Activated T-cell treated with anti-CD3 and anti-CD28 coated beads, Interleukin-2, amount 50 U/mL, for 24 hours (primary cell): ENCODE data around the gene CENPP.

ENCODE experiments used
- DNase-seq: peaks from one replicate; pipeline ENCODE4 v3.0.0-alpha.2; 2020
- H3K27ac Mint-ChIP-seq: 2 replicates; pipeline ENCODE4 v1.8.0; 2020; ENCODE audit warnings: mild to moderate bottlenecking, mixed read lengths
- H3K27me3 Mint-ChIP-seq: 2 replicates; pipeline ENCODE4 v1.8.0; 2020; ENCODE audit warnings: mixed read lengths
- H3K36me3 Mint-ChIP-seq: 2 replicates; pipeline ENCODE4 v1.8.0; 2020; ENCODE audit warnings: low read depth, mixed read lengths
- H3K4me1 Mint-ChIP-seq: 2 replicates; pipeline ENCODE4 v1.8.0; 2020; ENCODE audit warnings: low read depth, mixed read lengths
- H3K4me3 Mint-ChIP-seq: 2 replicates; pipeline ENCODE4 v1.8.0; 2020; ENCODE audit warnings: mild to moderate bottlenecking, moderate library complexity, mixed read lengths
- H3K9me3 Mint-ChIP-seq: 2 replicates; pipeline ENCODE4 v1.8.0; 2020; ENCODE audit warnings: mixed read lengths

CENPP gene

GRCh38 chr9:92333282-92333634 lies 7.5 kb downstream of the CENPP start:
- H3K4me1 Mint-ChIP-seq, result peaks cover 9% of the 10 kb centered on the region
- no peaks in the 10 kb centered on the region for H3K9me3 Mint-ChIP-seq
- H3K27ac Mint-ChIP-seq, result no peak overlapping the region
- H3K27me3 Mint-ChIP-seq, result no peaks in the 10 kb centered on the region
- DNase-seq, result no peak
- H3K4me3 Mint-ChIP-seq, result no peak overlapping the region
- peaks cover 59% of the 10 kb centered on the region for H3K36me3 Mint-ChIP-seq

DNA sequence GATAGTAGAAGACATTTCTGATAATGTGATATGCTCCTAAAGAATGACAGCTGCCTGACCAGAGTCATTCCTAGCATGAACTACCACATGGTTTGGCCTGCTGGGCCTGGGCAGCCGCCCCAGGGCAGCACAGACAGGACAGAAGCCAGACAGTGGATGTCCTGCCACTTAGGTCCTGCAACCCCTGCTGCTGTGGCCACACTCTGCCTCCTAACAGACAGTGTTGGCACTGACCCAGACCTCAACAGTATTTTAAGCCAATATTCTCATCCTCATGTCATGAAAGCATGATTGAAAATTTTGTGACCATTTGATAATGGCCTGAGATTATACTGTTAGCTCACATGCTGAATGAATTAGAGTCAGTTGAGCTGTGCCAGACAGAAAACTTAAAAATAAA lies 15.8 kb downstream of the CENPP start:
- no peak overlapping the region for H3K4me3 Mint-ChIP-seq
- no peak overlapping the region for H3K27ac Mint-ChIP-seq
- no peaks in the 10 kb centered on the region for H3K4me1 Mint-ChIP-seq
- H3K27me3 Mint-ChIP-seq, result no peaks in the 10 kb centered on the region
- peaks cover 7% of the 10 kb centered on the region for H3K9me3 Mint-ChIP-seq
- no peak for DNase-seq
- H3K36me3 Mint-ChIP-seq, result peaks cover 73% of the 10 kb centered on the region

DNA sequence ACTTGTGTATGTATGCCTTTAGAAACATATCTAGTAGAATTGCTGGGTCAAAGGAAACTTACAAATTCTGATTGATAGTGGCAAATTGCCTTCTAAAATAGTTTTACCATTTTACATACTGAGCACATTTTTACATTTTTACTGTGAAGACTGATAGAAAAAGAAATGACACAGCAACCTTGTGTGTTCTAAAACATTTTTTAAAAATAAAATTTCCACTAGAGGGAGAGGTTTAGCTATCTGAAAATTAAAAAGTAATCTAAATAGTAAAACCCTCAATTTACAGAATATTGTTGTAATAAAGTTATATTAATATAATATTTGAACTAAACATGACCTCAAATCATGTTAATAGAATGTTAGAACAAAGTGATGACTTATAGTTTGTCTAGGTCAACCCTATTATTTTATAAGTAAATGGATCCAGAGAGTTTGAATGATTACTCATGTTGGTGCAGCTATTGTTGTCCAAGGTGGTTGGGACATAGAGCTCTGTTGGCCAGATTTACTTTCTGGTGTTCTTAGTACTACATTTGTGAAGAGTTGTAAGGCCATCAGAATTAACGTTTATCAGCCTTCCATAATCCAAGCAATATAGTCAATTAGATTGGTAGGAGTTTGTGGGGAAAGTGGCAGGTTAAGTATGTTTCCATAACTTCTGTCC lies 17.2 kb downstream of the CENPP start:
- peaks cover 7% of the 10 kb centered on the region for H3K9me3 Mint-ChIP-seq
- no peak overlapping the region for H3K4me3 Mint-ChIP-seq
- peaks cover 71% of the 10 kb centered on the region for H3K36me3 Mint-ChIP-seq
- H3K27ac Mint-ChIP-seq, result no peak overlapping the region
- H3K27me3 Mint-ChIP-seq, result no peaks in the 10 kb centered on the region
- DNase-seq, result no peak
- no peaks in the 10 kb centered on the region for H3K4me1 Mint-ChIP-seq

DNA sequence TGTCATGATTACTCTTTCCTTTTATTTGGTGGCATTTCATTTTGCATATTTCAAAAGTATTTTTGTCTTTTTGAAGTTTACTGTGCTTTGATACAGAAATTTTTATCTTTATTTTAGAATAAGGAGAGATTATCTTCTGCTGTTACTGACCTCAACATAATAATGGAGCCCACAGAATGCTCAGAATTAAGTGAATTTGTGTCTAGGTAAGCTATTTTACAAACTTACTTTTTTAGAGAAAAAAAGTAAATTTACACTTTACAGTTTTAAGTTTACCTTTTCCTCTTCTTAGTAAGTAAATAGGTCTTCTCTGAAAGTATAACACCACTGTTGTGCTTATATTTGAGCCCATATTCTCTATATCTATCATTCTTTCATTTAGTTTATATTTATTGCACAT lies 19.8 kb downstream of the CENPP start:
- Mint-ChIP-seq H3K4me3 (no peak overlapping the region), H3K27ac (no peak overlapping the region), H3K27me3 (no peaks in the 10 kb centered on the region), H3K4me1 (peaks cover under 1% of the 10 kb centered on the region), H3K36me3 (peaks cover 65% of the 10 kb centered on the region), H3K9me3 (peaks cover 6% of the 10 kb centered on the region)
- no peak for DNase-seq

DNA sequence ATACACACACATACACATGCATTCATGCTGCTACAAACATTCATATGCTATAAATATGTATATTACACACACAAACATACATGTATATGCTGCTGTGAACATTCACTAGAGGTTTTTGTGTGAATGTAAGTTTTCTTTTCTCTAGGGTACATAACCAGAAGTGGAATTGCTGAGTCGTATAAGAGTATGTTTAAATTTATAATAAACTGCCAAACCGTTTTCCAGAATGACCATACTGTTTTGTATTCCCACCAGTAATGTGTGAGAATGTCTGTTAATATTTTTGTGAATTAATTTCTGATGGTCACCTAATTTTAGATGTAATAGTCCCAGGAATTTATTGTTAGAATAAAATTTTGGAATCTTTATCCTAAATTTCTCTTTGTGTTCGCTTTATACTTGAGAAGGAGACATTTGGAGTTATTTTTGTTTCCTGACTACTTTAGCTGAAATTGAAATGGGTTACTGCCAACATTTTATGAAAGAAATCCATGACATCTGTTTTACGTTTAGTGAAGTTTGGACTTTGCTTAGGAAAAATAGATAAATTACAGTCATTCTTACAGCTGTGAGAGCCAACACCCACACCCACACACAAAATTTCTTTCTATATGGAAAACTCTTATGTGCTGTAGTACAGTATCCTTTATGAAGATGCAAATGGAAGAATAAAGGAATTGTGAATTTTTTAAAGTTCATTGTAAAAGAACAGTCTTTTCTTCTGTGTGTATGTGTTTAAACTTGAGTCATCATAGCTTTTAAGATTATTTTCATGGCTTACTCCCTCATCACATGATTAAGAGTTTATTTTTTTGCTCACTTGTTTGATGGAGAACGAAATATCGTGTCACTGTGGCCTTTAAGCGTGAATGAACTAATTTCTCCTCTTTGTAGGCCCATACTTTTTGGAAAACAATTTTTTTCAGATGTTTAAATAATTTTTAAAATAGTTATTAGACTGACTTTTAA lies 24.3 kb downstream of the CENPP start:
- DNase-seq, result no peak
- H3K36me3 Mint-ChIP-seq, result peaks cover 76% of the 10 kb centered on the region
- H3K4me3 Mint-ChIP-seq, result no peak overlapping the region
- H3K27me3 Mint-ChIP-seq, result no peaks in the 10 kb centered on the region
- no peak overlapping the region for H3K27ac Mint-ChIP-seq
- H3K9me3 Mint-ChIP-seq, result peaks cover 5% of the 10 kb centered on the region
- peaks cover 4% of the 10 kb centered on the region for H3K4me1 Mint-ChIP-seq

DNA sequence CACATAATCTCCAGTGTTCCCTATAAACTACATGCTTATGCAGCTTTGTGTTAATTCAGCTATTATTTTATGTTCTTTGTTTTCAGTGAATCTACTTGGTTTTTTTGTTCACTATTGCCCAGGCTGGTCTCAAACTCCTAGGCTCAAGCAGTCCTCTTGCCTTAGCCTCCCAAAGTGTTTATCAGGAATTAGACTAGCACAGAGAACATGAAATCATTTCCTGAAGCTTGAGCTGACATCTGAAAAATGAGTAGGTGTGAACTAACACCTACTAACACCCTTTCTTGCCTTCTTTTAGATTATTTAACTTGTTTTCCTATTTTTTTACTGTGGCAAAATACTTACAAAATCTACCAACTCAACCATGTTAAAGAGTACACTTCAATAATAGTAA lies 25.0 kb downstream of the CENPP start:
- Mint-ChIP-seq H3K4me3 (no peak overlapping the region), H3K36me3 (peaks cover 78% of the 10 kb centered on the region), H3K27me3 (no peaks in the 10 kb centered on the region), H3K9me3 (peaks cover 5% of the 10 kb centered on the region), H3K27ac (no peak overlapping the region), H3K4me1 (peaks cover 4% of the 10 kb centered on the region)
- DNase-seq, result no peak

DNA sequence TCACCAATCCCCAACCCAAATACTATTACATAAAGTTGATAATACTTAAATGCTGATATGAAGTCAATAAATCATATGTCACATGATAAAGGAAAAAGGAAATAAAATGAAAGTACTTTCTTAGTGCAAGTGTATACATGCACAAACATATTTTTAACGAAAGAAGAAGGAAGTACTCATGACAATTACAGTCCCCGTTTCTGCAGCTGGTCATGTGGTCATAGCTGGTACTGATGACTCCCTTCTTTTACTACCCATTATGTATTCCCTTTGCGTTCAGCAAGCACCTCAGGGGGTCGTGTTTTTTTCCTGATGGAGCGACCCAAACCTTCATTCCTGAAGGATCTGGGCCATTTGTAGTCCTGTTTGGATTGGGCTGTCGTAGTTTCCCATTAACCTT lies 27.3 kb downstream of the CENPP start:
- no peaks in the 10 kb centered on the region for H3K27me3 Mint-ChIP-seq
- peaks cover 80% of the 10 kb centered on the region for H3K36me3 Mint-ChIP-seq
- H3K27ac Mint-ChIP-seq, result no peak overlapping the region
- no peak for DNase-seq
- peaks cover 4% of the 10 kb centered on the region for H3K4me1 Mint-ChIP-seq
- no peak overlapping the region for H3K4me3 Mint-ChIP-seq
- peaks cover 15% of the 10 kb centered on the region for H3K9me3 Mint-ChIP-seq

GRCh38 chr9:92359394-92359995 lies 33.7 kb downstream of the CENPP start:
- peaks cover 49% of the 10 kb centered on the region for H3K36me3 Mint-ChIP-seq
- H3K4me1 Mint-ChIP-seq, result no peaks in the 10 kb centered on the region
- H3K4me3 Mint-ChIP-seq, result no peak overlapping the region
- no peak for DNase-seq
- no peaks in the 10 kb centered on the region for H3K27me3 Mint-ChIP-seq
- H3K27ac Mint-ChIP-seq, result no peak overlapping the region
- H3K9me3 Mint-ChIP-seq, result peaks cover 18% of the 10 kb centered on the region

- no peak for DNase-seq
- peaks cover 50% of the 10 kb centered on the region for H3K36me3 Mint-ChIP-seq
- no peaks in the 10 kb centered on the region for H3K4me1 Mint-ChIP-seq
- no peaks in the 10 kb centered on the region for H3K27me3 Mint-ChIP-seq
- H3K27ac Mint-ChIP-seq, result no peak overlapping the region
- no peak overlapping the region for H3K4me3 Mint-ChIP-seq
- H3K9me3 Mint-ChIP-seq, result peaks cover 14% of the 10 kb centered on the region
Measured at GRCh38 chr9:92360083-92360482, 34.3 kb downstream of the CENPP start.

GRCh38 chr9:92369075-92369474 lies 43.3 kb downstream of the CENPP start:
- Mint-ChIP-seq H3K36me3 (peaks cover 51% of the 10 kb centered on the region), H3K4me3 (no peak overlapping the region), H3K27ac (no peak overlapping the region), H3K9me3 (peaks cover 19% of the 10 kb centered on the region), H3K27me3 (no peaks in the 10 kb centered on the region), H3K4me1 (no peaks in the 10 kb centered on the region)
- no peak for DNase-seq

DNA sequence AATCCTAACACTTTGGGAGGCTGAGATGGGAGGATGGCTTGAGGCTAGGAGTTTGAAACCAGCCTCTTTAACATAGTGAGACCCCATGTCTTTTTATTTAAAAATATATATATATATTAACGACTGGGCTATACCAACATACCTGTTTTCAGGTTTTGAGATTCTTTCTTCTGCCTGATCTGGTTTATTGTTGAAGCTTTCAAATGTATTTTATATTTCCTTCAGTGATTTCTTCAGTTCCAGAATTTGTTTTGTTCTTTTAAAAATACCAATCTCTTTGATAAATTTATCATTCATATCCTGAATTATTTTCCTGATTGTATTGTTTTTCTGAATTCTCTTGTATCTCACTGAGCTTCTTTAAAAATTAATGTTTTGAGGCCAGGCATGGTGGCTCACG lies 47.4 kb downstream of the CENPP start:
- Mint-ChIP-seq H3K36me3 (peaks cover 45% of the 10 kb centered on the region), H3K27me3 (no peaks in the 10 kb centered on the region), H3K4me1 (peaks cover 4% of the 10 kb centered on the region), H3K27ac (no peak overlapping the region), H3K4me3 (no peak overlapping the region), H3K9me3 (peaks cover 33% of the 10 kb centered on the region)
- no peak for DNase-seq

- Mint-ChIP-seq H3K4me3 (no peak overlapping the region), H3K4me1 (peaks cover 22% of the 10 kb centered on the region), H3K9me3 (peaks cover 22% of the 10 kb centered on the region), H3K36me3 (peaks cover 53% of the 10 kb centered on the region), H3K27me3 (no peaks in the 10 kb centered on the region), H3K27ac (no peak overlapping the region)
- DNase-seq, result no peak
Measured at GRCh38 chr9:92377876-92378275, 52.1 kb downstream of the CENPP start.

DNA sequence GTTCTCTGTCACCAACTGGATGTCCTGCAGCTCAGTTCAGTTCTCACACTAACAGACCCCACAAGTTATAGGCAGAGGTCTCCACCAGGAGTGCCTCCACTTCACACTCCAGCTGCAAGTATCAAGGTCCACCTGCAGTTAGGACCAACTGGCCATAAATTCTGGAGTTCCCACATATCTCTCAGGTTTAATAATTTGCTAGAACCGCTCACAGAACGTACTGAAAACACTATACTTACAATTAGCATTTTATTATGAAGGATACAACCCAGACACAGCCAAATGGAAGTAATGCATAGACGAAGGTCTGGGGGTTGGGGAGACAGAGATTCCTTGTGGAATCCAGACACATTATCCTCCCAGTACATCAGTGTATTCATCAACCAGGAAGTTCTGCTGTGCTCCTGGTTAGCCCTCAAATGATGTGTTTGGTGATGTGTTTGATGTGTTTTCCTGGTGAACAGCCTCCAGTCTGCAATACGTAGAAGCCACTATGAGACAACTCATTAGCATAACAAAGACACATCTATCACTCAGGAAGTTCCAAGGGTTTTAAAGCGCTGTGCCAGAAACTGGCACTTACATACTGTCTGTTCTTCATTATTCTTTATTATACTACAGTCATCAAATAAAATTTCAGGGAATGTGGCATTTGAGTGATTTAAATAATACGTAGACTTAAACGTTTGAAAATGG lies 53.3 kb downstream of the CENPP start:
- H3K36me3 Mint-ChIP-seq, result peaks cover 48% of the 10 kb centered on the region
- H3K4me3 Mint-ChIP-seq, result no peak overlapping the region
- peaks cover 15% of the 10 kb centered on the region for H3K9me3 Mint-ChIP-seq
- H3K4me1 Mint-ChIP-seq, result peaks cover 22% of the 10 kb centered on the region
- no peak for DNase-seq
- no peak overlapping the region for H3K27ac Mint-ChIP-seq
- H3K27me3 Mint-ChIP-seq, result no peaks in the 10 kb centered on the region

GRCh38 chr9:92380603-92381002 lies 54.9 kb downstream of the CENPP start:
- Mint-ChIP-seq H3K27ac (no peak overlapping the region), H3K4me3 (no peak overlapping the region), H3K36me3 (peaks cover 36% of the 10 kb centered on the region), H3K9me3 (peaks cover 5% of the 10 kb centered on the region), H3K4me1 (peaks cover 28% of the 10 kb centered on the region), H3K27me3 (no peaks in the 10 kb centered on the region)
- DNase-seq, result no peak
